GM21723 (cell line): ENCODE measurements around the gene TOP3A.

ENCODE experiments used
- ATAC-seq: cut with Tn5 transposase; IDR thresholded peaks from one replicate; pipeline ENCODE4 v1.9.1; 2021; ENCODE audit warnings: mild to moderate bottlenecking, moderate library complexity; ENCODE audit not compliant: unreplicated experiment

The TOP3A gene

DNA sequence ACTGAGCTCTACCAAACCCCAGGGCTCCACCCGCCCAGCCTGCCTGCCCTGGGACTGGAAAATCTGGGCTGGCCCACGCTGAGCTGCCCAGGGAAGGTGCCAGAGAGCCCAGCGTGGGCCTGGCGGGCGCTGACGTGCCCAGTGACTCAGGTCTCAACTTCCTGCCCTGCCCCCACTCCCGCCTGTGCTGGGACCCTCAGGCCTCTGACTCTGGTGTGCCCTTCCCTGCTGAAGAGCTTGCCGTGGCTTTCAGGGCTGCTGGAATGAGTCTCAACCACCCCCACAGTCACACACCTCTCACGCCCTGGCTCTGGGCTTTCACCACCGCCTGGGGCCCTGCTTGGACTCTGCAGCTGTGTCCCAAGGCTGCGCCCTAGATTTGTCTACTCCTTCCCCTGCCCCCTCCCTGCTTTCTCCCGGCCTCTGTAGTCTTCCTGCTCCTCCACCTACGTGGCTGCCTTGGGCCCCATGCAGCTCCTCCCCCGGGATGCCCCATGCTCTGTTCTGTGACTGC lies 79.0 kb downstream of the TOP3A start:
- no peak for ATAC-seq

DNA sequence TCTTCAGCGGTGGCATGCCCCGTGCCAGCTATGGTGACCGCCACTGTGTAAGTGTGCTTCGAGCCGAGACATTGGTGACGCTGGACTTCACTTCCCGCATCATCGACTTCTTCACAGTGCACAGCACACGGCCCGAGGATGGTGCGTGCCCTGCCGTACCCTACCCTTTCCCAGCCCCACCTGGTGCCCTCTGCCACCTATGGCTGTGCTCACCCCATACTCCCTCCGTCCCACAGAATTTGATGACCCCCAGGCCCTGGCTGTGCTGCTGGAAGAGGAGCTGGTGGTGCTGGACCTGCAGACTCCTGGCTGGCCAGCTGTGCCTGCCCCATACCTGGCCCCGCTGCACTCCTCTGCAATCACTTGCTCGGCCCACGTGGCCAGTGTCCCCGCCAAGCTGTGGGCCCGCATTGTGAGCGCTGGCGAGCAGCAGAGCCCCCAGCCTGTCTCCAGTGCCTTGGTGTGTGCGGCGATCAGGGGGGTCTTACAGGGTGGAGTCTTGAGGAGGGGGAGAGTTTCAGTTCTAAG lies 79.9 kb downstream of the TOP3A start:
- ATAC-seq, result no peak

DNA sequence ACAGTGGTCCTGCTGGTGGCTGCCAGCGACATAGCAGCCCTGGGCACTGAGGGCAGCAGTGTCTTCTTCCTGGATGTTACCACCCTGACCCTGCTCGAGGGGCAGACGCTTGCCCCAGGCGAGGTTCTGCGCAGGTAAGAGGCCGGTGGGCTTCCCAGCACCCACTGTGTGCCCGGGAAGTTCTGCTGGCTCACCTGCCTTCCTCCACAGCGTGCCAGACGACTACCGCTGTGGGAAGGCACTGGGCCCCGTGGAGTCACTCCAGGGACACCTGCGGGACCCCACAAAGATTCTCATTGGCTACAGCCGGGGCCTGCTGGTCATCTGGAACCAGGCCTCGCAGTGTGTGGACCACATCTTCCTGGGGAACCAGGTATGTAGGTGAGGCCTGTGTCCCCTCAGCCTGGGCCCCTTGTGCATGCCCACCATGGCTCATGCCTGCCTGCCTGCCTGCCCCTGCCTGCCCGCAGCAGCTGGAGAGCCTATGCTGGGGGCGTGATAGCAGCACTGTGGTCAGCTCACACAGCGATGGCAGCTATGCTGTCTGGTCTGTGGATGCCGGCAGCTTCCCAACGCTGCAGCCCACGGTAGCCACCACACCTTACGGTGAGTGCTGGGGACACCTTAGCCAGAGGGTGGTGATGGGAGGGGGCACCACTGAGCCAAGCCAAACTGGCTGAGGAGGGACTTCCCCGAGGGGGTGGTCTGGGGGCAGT lies 80.8 kb downstream of the TOP3A start:
- no peak for ATAC-seq

DNA sequence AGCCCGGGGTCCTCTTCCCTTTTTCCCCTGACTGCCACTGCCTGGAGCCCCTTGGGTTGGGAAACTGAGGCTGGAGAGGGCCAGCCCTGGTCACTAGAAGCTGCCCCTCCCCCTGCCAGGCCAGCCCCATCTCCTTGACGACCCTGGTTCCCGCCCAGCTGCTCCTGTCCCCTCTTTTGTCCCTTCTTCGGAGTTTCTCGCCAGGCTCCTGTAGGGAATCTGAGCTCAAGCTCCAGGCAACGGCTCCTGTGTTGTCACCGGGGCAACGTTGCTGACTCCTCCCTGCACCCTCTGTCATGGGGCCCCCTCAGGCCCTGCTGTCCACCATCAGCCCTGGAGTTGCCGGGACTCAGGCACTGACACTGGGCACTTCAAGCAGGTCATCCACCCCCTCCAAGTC lies 83.6 kb downstream of the TOP3A start:
- no peak for ATAC-seq

DNA sequence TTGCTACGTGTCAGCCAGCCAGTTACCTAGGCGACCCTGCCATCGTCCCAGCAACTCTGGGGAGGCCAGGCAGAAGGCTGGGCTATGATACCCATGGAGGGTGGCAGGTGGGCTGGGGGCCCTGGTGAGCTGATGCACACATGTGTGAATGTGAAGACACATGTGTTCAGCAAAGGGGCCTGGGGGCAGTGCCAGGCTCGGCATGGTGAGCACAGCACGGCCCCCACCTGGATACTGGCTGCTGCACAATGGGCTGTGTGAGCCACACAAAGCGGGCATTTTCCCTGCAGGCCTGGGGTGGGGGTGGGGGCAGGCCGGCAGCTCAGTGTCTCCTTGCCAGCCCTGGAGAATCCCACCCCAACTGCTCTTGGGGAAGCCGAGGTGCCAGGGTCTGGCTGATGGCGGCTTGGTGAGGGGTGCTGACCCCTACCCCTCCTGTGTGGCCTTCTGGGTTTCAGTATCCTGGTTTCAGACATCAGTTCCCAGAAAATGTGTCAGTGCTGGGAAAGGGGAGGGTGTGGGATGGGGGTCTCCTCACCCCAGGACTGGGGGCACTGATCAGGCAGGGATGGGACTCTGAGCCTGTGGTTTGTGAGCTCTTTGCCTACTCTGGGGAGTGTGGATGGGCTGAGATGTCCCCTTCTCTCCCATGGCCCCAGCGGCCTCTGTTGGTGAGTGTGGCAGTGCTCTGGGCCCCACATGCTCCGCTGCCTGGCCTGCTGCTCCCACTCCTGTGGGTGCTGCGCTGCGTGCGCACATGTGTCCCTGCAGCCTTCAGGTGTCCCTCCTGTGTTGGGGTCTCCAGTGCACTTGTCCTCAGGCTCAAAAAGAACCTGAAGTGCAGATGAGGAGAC lies 84.3 kb downstream of the TOP3A start:
- ATAC-seq, result no peak

DNA sequence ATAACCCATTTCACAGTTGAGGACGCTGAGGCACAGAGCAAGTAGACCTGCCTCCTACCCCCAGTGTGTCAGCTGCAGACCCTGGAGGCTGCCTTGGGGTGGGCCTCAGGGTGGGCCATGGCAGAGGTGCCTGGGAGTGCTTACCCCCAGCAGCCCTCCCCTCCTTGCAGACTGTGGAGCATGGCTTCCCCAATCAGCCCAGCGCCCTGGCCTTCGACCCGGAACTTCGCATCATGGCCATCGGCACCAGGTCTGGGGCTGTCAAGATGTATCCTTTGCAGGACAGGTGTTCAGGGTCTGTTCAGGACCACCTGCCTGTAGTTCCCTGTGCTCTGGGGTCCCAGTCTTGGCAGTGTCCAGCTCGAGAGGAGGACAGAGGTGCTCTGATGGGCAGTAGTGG lies 85.0 kb downstream of the TOP3A start:
- no peak for ATAC-seq

DNA sequence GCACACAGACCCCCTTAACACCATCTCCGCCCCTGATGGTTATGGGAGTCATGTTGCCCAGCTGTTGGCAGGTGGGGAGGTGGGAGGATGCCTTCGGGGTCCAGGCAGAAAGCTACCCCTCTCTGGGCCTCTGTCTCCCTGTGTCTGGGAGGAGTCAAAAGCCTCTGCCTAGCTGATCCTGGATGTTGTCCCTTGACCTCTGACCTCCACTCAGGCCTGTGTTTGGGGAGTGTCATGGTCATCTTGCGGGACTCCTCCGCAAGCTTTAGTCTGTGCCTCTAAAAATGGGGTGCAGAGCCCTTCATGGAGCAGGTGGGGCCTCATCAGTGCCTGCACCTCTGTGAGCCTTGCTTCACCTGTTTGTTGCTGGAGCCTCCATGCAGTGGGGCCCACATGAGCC lies 85.5 kb downstream of the TOP3A start:
- no peak for ATAC-seq

DNA sequence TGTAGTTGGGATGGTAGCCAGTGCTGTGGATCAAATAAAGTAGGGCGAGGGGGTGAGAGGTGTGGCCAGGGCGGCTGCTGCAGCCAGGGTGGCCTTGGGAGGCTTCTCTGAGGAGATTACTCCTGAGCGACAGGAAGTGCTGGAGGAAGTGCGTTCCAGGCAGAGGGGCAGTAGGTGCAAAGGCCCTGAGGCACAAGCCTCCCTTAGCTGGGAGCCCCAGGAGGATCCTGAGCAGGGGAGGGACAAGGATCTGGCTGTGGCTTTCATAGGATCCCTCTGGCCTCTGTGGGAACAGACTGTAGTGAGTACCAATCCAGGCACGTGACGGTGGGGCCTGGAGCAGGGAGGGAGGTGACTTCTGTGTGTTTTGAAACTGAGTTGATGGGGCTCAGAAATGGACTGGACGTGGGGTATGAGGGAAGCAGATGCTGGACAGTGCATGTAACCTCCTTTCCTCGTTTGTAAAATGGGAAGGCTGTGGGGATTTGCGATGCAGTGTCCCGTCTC lies 86.6 kb downstream of the TOP3A start:
- ATAC-seq, result no peak

DNA sequence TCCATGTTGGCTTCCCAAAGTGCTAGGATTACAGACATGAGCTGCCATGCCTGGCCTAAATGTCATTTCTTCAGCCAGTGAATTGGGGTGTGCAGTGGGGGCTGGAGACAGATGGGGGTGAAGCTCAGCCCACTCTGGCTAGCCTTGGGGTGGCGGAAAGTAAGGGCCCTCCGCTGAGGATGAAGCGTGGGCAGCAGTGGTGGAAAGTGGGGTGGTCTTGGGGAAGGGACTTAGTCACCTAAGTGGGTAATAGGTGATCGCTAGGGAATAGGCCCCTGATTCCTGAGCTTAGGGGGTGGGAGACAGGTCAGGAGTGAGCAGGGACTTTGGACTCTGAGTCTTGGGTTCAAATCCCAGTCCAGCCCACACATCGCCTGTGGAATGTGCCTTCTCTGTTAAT lies 87.2 kb downstream of the TOP3A start:
- no peak for ATAC-seq

DNA sequence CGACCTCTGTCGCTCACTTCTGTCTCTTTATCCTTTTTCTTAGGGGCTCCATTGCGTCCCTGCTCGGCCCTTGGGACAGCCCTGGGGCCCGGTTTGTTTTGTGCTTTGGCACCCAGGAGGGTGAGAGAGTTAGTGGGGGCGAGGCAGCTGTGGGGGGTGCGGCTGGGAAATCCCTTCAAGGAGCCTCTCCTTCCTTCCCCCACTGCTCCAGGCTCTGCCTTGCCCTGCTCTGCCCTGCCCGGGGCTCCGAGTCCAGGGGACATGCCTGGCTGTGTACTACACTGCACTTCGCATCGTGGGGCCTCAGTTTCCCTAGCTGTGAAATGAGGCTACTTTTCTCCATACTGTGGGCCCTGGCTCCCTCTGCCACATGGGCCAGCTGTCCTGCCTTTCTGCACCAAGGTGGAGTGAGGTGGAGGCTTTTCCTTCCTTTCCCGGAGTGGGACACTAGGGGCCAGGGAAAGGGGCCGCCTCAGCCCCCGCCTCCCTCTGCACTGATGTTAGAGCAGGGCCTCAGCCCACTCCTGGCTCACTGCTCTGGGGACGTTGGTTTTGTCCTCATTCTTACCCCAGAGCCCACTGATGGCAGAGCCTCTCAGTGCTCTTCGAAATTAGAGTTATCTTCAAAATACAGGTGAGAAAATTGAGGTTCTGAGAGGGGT lies 88.4 kb downstream of the TOP3A start:
- no peak for ATAC-seq

DNA sequence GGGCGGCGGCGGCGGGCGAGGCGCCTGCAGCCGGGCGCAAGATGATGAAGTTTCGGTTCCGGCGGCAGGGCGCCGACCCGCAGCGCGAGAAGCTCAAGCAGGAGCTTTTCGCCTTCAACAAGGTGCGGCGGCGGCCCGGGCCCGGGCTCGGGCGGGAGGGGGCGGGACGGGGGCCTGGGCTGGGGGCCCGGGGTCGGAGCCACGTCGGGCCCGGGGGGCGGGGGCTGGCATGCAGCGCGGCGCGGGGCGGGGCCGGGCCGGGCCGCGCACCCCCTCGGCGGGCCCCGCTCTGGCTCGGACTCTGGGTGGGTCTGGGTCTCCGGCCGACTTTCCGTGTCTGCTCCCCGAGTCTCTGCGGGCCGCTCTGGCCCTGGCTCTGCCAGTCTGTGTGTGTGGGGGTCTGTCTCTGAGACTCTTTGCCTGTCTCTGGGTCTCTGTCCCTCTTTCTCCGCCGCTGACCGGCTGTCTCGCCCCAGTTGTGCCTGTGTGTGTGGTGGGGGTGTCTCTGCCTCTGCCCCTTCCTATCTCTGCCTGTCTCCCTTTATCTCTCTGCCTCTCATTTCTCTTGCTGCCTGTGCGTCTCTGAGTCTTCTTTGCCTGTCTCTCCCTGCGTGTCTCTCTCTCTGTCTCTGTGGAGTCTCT lies 89.0 kb downstream of the TOP3A start:
- peak; percentile 14 for ATAC-seq

DNA sequence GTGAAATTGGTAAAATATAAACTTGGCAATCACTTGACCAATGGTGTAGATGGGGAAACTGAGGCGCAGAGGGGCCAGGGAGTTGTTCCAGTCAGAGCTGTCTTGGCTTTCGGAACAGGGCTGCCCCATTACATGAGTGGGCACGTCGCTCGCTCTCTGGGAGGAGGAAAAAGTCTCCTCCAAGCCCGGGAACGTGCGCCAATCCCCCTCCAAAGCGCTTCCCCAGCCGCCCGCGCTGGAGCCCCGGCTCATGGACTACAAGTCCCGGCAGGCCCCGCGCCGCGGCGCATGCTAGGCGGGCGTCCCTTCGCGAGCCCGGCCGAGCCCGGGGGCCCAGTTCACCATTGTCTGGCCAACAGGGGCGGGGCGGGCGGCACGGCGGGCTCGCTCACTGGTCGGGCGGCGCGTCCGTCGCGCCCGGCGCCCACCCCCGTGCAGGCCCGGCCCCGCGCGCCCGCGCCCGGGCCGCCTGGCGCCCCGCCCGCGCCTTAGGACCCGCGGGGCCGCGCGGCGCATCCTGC lies 89.6 kb downstream of the TOP3A start, which contains the start of gene LLGL1:
Gene LLGL1 (plus strand): TSS at position 515 of the 521 bp plus-strand sequence. CDS start 48 bp downstream, outside the sequence.
- peak; percentile 82 for ATAC-seq

DNA sequence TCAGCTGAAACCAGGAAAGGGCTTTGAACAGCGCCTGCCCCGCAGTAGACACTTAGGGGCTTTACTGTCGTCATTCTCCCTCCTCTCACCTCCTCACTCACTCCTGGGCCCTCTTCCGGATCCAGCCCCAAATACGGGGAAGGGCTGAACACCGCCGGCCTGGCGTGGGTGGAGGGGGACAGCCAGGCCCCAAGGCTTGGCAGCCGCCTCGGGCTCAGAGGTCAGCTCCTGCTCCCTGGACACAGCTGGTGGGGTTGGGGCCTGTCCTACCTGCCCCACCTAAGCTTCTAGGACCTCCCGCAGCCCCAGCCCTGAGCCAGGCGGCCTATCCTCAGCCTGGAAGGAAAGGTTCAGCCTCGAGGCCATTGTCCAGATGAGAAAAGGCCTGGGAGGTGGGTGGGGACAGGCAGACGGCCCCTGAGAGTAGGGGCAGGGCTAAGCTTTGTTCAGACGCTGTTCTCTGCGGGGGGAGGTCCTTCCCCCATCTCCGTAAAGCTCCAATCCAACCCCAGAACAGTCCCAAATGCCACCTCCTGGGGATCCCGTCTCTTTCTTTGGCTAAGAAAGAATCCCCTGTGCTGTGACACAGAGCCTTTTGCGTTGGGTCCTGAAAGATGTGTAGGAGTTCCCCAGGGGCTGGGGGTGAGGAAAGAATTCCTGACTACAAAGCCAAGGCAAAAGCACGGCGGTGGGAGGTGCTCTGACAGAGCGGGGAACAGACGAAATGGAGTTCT lies 90.2 kb downstream of the TOP3A start:
- ATAC-seq, result no peak

DNA sequence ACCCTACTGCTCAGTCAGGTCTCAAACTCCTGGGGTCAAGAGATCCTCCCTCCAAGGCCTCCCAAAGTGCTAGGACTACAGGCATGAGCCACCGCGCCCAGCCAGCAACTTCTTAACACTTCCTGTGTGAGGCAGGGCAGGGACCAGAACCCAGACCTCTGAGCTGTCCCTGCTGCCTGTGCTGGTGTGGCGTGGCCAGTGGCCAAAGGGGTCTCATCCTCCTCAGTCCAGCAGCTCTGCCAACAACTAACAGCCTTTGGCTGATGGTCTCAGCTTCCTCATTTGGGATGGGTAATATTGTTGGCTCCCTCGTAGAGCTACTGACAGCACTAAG lies 90.8 kb downstream of the TOP3A start:
- ATAC-seq, result no peak
